NCI-H2196 treated with DMSO at 0.1 percent for 48 hours (cell line): Measurements from ENCODE around the gene ITGA8.

Experiments used
- DNase-seq: peaks from one replicate; lab custom pipeline; 2025; ENCODE audit not compliant: unreplicated experiment; lab: John Stamatoyannopoulos, UW

The ITGA8 gene

GRCh38 chr10:15472431-15473395 is 247.0 kb downstream of the ITGA8 start:
- DNase-seq: no peak

- no peak for DNase-seq
These were observed 247.7 kb downstream of the ITGA8 start for GRCh38 chr10:15472008-15472407.

GRCh38 chr10:15469111-15469510 is 250.6 kb downstream of the ITGA8 start:
- DNase-seq: no peak

- DNase-seq: no peak
These were observed 255.3 kb downstream of the ITGA8 start for GRCh38 chr10:15464381-15464780.
